SH-SY5Y (cell line): ENCODE measurements around the gene CENPB.

ENCODE experiments used
- GATA2 ChIP-seq: IDR thresholded peaks from 2 replicates; pipeline ENCODE4 v1.6.1; 2011; ENCODE audit warnings: mild to moderate bottlenecking, low read depth, low read length
- GATA3 ChIP-seq: IDR thresholded peaks from 2 replicates; pipeline ENCODE4 v1.6.1; 2011; ENCODE audit warnings: low read depth, mild to moderate bottlenecking, low read length, moderate library complexity

DNA sequence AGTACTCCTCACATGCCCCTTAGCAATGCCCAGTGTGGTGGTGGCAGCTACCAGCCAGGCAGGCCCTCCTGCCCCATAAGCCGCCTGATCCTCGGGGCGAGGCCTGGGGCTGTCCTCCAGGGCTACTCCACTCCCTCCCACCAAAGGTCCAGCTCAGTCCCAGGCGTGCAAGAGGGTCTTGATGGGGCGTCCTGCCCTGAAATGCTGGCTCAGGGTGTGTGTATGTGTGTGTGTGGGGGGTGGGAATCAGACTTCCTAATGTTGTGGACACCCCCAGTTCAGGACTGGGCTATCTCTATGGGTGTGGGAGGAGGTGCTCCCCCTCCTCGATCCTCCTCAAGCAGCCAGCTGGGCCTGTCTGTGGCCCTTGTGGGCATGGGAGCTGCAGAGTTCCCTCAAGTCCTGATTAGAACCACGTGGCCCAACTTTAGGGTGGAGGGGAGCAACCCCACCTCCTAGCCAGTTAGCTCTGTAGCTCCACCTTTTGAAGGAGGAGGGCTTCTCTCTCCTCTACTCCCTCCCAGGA is 46.6 kb downstream of the CENPB start:
- TF ChIP-seq GATA2: no peak
- TF ChIP-seq GATA3: no peak
